Measurements from ENCODE around the gene INPP5A.

DNA sequence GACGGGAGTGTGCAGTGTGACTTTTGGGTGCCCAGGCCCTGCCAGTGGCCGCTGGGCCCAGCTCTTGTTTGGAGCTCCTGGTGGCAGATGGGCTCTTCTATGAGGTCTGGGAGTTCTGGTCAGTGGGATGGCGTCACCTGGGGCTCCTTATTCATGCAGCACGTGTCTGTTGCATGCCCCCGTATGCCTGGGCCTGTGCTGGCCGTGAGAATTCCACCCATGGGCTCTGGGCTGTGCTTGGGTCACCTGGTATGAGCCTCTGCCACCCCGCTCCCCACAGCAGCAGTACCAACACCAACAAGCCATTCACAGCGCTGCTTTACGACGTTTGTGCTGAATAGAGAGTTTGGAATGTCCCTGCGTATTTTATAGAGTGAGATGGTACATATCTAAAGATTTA is 27.1 kb downstream of the INPP5A start:
- TF ChIP-seq, protein P1, sequence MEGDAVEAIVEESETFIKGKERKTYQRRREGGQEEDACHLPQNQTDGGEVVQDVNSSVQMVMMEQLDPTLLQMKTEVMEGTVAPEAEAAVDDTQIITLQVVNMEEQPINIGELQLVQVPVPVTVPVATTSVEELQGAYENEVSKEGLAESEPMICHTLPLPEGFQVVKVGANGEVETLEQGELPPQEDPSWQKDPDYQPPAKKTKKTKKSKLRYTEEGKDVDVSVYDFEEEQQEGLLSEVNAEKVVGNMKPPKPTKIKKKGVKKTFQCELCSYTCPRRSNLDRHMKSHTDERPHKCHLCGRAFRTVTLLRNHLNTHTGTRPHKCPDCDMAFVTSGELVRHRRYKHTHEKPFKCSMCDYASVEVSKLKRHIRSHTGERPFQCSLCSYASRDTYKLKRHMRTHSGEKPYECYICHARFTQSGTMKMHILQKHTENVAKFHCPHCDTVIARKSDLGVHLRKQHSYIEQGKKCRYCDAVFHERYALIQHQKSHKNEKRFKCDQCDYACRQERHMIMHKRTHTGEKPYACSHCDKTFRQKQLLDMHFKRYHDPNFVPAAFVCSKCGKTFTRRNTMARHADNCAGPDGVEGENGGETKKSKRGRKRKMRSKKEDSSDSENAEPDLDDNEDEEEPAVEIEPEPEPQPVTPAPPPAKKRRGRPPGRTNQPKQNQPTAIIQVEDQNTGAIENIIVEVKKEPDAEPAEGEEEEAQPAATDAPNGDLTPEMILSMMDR (IDR thresholded peaks at IDR 0.05; ENCODE audit: insufficient read depth, low read length), result no peak
- TF ChIP-seq GABPA (IDR thresholded peaks at IDR 0.05; ENCODE audit: low read depth), result no peak
- TF ChIP-seq, protein P2, sequence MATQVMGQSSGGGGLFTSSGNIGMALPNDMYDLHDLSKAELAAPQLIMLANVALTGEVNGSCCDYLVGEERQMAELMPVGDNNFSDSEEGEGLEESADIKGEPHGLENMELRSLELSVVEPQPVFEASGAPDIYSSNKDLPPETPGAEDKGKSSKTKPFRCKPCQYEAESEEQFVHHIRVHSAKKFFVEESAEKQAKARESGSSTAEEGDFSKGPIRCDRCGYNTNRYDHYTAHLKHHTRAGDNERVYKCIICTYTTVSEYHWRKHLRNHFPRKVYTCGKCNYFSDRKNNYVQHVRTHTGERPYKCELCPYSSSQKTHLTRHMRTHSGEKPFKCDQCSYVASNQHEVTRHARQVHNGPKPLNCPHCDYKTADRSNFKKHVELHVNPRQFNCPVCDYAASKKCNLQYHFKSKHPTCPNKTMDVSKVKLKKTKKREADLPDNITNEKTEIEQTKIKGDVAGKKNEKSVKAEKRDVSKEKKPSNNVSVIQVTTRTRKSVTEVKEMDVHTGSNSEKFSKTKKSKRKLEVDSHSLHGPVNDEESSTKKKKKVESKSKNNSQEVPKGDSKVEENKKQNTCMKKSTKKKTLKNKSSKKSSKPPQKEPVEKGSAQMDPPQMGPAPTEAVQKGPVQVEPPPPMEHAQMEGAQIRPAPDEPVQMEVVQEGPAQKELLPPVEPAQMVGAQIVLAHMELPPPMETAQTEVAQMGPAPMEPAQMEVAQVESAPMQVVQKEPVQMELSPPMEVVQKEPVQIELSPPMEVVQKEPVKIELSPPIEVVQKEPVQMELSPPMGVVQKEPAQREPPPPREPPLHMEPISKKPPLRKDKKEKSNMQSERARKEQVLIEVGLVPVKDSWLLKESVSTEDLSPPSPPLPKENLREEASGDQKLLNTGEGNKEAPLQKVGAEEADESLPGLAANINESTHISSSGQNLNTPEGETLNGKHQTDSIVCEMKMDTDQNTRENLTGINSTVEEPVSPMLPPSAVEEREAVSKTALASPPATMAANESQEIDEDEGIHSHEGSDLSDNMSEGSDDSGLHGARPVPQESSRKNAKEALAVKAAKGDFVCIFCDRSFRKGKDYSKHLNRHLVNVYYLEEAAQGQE (IDR thresholded peaks at IDR 0.05; ENCODE audit: insufficient replicate concordance, low read depth), result no peak
- no peak for TF ChIP-seq POLR2AphosphoS5 (IDR thresholded peaks at IDR 0.05; ENCODE audit: low read depth)
- TF ChIP-seq SPI1 (IDR thresholded peaks at IDR 0.05; ENCODE audit: borderline replicate concordance, low read depth), result no peak
